D341Med (cell line): Measurements from ENCODE around the gene GOLGB1.
"Not testable (repeated sequence)": the region's sequence is repeated elsewhere in the genome, so short reads cannot be mapped to it uniquely, and the experiment has no call there.

Experiments used
- DNase-seq: peaks from one replicate; pipeline ENCODE4 v3.0.0; 2012; ENCODE audit warnings: low spot score

Gene GOLGB1, protein sequence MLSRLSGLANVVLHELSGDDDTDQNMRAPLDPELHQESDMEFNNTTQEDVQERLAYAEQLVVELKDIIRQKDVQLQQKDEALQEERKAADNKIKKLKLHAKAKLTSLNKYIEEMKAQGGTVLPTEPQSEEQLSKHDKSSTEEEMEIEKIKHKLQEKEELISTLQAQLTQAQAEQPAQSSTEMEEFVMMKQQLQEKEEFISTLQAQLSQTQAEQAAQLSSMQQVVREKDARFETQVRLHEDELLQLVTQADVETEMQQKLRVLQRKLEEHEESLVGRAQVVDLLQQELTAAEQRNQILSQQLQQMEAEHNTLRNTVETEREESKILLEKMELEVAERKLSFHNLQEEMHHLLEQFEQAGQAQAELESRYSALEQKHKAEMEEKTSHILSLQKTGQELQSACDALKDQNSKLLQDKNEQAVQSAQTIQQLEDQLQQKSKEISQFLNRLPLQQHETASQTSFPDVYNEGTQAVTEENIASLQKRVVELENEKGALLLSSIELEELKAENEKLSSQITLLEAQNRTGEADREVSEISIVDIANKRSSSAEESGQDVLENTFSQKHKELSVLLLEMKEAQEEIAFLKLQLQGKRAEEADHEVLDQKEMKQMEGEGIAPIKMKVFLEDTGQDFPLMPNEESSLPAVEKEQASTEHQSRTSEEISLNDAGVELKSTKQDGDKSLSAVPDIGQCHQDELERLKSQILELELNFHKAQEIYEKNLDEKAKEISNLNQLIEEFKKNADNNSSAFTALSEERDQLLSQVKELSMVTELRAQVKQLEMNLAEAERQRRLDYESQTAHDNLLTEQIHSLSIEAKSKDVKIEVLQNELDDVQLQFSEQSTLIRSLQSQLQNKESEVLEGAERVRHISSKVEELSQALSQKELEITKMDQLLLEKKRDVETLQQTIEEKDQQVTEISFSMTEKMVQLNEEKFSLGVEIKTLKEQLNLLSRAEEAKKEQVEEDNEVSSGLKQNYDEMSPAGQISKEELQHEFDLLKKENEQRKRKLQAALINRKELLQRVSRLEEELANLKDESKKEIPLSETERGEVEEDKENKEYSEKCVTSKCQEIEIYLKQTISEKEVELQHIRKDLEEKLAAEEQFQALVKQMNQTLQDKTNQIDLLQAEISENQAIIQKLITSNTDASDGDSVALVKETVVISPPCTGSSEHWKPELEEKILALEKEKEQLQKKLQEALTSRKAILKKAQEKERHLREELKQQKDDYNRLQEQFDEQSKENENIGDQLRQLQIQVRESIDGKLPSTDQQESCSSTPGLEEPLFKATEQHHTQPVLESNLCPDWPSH (N-terminal part only)

DNA sequence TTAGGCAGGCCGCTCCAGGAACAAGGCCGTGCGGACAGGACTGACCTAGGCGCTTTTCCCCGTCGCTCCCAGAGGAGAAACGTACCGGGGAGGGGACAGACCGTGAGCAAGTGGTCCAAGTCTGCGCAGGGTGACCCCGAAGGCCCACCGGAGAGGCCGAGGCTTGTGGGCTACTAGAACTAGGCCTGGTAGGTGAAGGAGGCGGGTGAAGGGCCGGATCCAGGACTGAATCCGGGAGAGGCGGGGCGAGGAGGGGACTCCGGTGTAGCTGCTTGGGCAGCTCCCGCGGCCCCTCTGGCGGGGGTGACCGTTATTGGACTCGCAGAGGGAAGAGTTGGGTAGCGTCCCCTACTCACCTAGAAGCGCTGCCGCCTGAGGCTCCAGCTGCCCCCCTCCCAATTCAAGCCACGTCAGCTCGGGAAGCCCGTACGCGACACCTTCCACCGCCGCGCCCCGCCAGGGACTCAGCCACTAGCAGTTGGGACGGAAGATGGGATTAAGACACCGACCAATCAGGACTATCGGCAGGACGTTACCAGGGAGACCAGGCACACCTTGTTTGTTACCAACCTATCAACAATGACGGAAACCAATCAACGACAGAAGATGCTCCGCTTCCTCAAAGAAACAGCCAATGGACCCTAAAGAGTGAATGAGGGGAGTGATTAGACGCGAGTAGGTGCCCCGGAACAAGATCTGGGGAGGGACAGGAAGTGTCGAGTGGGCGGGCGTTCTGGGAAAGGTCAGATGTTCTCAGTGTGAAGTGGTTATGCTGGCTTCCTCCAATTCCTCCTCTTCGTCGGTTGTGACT is at the start of gene GOLGB1:
Gene GOLGB1 (minus strand): TSS at position 466 of the 811 bp plus-strand sequence. CDS start 18,770 bp downstream, outside the sequence.
- DNase-seq, result peak; percentile 93

DNA sequence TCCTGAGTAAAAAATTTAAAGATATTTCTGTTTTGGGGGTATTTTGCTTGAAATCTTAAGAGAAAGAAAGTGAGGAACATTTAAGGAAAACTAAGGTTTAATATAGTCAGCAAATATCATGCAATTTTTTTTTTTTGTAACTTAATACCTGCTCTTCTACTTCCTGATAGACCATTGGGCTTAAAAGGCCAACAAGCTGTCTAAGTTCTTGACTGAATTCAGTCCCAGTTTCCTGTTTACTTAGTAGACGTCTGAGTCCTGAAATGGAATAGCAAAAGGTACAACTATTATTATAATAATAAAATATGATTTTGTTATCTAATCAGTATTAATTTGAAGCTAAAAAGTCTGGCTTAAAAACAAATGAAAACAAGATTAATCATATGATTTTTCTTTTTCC is 47.4 kb upstream of the GOLGB1 start:
- DNase-seq, result no peak

DNA sequence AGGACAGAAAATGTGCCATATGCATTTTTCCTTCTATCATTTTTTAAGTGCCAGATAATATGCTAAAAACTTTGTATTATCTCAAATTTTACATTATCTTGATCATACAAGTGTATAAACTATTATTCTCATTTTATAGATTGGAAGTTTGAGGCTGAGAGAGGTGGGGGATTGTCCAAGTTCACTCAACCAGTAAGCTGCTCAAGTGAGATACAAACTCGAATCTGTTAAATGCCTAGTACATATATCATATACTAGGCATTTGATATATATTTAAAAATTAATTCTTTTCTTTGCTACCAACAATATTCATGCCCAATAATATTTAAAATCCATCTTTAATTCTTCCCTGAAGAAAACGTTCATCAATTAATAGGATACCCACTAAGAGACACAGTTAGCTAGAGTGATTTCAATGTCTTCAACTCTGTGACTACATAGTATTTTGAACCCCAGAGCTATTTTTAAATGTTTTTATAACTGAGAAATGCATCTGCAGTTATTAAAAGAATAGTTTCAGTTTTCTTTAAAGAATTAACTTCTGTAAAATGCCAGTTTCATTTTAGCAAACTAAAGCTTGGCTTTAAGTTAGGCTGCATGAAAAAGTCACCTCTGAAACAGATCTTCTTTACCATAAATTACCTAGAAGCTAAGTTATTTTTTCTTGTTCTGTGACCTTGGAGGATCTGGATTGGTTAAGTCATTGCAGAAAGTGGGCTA is 44.9 kb upstream of the GOLGB1 start:
- no peak for DNase-seq

DNA sequence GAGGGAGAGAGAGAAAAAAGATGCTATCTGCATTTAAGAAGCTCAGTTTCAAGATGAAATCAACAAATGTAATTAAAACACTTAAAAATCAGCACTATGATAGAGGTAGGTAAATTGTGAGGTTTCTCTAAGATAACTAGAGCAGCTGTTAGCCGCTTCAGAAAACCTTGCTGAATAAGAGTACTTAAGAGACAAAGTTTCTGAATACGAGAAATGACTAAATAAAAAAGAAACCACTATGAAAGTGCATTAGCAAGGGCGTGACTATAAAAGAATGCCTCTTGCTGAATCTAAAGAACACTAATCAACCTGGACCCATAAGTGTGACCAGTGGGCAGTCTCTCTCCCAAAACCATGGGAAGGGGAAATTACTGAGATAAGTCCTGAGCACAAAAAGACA is 43.5 kb upstream of the GOLGB1 start:
- no peak for DNase-seq

DNA sequence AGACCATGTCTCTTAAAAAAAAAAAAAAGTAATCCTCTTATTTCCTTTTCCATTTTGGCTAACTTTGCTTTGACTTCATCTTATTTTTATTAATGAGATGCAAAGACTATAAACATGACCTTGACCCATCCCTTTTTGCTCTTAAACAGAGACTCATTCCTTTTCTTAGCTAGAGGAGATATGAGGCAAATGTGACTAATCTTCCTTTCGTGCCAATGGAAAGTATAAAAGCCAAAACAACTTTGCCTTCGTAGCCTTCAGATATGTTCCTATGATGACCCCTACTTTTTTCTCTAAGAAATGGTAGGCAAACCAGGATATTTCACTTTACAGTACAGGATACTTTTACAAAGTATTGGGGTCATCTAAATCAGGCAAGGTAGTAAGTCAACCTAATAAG is 36.9 kb upstream of the GOLGB1 start:
- no peak for DNase-seq

DNA sequence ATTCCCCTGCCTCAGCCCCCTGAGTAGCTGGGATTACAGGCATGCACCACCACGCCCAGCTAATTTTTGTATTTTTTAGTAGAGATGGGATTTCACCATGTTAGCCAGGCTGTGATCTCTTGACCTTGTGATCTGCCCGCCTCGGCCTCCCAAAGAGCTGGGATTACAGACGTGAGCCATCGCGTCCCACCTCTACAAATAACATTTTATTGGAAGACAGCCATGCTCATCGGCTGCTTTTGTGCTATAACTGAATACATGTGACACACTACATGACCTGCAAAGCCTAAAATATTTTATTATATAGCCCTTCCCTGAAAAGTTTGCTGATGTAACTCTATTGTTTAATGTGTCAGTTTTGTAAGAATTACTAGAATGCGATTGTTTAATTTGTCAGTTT is 33.2 kb upstream of the GOLGB1 start:
- DNase-seq, result not testable (repeated sequence)

DNA sequence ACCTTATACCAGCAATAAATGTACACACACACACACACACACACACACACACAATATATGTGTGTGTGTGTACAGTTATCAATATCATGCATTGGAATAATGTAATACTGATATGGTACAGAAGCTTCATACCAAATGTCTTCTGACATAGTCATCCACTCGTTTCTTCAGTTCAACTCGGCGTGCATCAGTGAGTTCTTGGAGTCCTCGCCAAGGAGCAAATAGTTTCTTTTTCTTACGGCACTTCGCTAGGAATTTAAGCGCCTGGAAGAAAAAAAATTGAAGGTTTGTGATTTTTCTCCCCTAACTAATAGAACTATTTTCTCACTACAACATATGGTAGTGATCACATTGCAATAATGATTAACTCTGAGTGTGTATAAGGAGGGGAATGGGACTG is 32.1 kb upstream of the GOLGB1 start:
- no peak for DNase-seq

DNA sequence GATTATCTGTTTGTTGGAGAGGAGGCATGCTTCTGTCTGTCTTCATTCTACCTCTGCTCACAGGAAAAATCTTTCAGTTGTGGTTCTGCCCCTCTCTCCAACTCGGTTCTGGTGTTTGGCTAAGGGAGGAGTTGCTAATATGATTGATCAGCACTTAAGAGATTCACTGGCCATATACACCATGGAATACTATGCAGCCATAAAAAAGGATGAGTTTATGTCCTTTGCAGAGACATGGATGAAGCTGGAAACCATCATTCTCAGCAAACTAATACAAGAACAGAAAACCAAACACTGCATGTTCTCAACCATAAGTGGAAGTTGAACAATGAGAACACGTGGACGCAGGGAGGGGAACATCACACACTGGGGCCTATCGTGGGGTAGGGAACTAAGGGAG is 25.6 kb upstream of the GOLGB1 start:
- not testable (repeated sequence) for DNase-seq

DNA sequence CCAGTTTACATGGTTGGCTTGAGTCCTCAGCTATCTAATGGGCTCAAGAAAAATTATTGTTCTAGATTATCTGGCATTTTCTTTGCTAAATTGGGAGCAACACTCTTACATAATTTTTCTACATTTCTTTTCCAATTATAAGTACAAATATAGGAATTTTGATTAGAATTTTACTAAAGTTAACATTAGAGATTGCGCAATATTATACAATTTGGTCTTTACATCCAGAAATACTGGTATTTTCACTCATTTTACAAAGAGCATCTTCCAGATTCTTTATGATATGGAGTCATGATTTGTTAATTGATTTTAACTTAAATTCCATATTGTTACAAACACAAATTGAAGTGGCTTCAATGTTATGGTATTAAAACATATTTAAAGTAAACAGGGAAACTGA is 19.7 kb upstream of the GOLGB1 start:
- no peak for DNase-seq

DNA sequence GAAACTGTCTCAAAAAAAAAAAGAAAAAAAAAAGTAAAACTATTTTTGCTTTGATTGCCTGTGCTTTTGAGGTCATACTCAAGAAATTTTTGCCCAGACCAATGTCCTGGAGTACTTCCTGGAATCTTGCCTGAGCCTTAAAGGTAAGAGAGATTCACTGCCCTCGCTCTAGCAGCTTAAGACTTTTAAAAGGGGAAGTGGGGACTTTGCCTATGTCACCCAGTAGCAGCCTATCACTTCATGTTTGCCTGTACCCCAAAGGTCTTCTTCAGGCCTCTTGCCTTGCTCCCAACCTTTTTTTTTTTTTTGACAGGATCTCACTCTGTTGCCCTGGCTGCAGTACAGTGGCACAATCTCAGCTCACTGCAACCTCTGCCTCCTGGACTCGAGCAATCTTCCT is 18.9 kb upstream of the GOLGB1 start:
- no peak for DNase-seq

DNA sequence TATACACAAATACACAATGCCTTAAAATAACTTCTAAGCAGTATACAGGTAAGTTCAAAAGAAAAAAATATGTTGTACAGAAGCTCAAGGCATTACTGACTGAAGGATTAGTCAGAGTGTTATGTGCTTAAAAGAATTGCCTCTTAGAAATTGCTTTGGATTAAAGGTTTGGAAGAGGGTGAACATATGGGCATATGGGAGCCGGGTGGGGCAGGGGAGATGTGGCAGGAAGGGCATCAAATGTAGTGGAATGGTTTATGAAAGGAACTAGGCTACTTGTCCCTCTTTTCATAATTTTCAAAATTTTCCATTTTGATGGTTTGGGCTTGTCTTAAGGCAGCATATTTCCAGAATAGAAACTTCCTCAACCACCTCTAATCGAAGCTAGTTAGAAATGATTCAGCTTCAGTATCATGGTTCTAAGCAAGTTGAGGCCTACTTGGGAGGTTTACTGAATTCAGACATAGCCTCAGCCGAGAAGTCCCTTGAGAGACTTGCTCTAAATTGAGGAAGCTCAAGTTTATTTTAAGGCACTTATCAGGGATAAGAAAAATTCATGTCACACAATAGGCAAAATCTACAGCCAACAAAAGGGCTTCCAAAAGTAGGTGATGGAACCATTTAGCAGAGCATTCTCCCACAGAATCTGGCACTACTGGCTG is 10.1 kb upstream of the GOLGB1 start:
- DNase-seq, result peak; percentile 68

DNA sequence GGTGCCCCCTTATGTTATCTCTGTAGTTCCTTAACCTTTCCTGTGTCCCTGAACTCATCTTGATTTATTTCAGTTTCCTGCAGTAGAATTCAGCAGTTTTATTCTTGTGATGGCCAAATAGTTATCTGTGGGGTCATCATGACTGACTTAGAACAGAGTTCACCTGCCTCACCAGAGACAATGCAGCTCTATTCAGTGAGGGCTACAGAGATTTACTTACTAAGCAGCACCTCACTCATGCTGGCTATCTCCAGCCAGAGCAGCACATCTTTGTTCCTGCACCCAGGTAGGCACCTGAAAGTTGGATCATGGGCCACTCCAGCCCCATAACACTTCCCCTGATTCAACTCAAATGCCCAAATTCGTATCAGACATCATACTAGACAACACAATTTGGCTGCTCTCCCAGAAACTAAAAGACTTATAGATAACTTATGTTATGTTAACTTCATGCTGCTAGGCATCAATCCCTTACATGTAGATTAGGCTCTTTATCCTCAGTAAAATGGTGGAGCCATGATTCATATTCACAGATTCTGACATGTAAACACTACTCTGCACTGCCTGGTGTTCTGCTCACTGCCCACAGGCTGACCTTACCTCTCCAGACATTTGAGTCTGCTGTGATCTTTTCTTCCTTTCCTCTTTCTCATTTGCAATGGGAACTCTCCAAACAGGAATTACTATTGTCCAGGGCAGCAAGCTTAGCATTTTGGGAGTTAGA is 9.3 kb upstream of the GOLGB1 start:
- DNase-seq, result no peak

DNA sequence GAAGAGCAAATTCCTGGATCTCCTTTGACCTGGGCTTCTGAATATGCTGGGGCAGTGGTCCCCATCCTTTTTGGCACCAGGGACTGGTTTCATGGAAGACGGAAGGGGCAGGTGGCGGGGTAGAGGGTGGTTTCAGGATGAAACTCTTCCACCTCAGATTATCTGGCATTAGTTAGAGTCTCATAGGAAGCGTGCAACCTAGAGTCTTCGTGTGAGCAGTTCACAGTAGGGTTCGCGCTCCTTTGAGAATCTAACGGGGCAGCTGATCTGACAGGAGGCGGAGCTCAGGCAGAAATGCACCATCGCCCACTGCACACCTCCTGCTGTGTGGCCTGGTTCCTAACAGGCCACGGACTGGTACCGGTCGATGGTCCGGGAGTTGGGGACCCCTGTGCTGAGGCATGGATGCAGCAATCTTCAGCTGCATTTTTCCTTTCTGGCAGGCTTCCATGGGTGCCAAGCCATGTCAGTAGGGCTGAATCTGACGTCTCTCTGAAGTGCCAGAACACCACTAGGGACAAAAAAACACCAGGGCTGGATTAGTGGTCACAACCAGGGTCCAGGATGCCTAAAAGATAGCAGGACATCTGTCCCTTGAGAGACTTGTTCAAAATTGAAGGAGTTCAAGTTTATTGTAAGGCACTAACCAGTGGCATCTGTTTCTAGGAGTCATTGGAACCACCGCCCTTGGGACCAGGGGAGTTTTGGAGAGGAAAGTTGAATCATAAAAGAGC is 8.4 kb upstream of the GOLGB1 start:
- no peak for DNase-seq

DNA sequence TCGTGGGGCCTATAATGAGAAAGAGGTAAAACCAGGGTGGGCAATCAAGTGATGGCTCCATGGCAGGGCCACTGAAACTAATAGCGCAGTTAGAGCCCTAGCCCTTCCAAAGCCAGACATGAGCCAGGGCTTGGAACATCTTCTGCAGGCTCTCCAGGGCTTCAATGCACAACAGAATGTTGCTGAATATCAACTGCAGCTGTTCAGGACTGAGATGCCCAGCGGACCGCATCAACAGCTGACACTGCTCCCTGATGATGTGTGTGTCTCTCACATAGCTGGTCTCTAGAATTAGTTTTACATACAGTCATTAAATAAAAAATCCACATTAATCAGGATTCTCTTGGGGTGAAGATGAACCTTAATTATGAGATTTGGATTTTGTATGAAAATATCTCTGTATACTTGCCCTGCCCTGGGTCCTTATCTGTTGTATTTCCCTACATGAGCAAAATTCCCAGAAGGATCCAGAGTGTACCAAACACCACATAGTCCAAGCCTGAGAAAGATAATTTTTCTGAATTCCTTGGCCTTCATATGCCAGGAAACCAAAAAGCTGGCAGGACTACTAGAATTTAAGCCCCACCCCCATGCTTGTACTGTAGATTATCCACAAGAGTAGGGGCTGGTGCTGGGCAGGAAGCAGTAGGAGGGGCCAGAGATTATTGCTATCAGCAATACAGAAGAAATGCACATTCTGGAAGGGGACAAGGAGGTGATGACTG is 7.7 kb upstream of the GOLGB1 start:
- DNase-seq, result peak; percentile 44

DNA sequence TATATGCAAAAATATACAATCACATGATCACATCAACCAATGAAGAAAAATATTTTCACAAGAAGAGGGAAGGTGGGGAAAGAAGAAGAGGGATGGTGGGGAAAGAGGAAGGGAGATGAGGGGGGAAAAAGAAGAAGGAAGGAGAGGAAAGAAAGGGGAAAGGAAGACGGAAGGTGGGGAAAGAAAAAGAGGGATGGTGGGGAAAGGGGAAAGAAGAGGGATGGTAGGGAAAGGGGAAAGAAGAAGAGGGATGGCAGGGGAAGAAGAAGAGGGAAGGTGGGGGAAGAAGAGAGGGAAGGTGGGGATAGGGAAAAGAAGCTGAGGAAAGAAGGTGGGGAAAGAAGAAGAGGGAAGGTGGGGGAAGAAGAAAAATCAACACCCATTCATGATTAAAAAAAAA is 3.2 kb upstream of the GOLGB1 start:
- no peak for DNase-seq

DNA sequence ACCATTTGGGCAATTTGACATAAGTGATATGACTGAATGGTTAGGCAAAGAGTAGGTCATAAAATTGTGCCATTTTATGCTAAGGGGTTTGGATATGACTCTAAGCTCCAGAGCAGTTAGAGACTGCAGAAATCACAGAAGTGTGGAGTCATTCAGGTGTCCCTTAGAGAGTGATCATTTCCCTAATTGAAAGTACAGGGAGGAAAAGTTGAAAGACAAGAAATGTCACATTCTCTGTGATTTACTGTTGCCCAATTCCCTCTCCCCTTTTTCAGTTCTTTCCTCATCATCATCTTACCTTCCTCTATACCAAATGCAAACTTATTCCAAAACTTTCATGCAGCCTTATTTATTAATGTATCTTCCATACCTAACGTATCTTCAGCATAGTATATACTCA is 2.7 kb upstream of the GOLGB1 start:
- DNase-seq, result no peak

DNA sequence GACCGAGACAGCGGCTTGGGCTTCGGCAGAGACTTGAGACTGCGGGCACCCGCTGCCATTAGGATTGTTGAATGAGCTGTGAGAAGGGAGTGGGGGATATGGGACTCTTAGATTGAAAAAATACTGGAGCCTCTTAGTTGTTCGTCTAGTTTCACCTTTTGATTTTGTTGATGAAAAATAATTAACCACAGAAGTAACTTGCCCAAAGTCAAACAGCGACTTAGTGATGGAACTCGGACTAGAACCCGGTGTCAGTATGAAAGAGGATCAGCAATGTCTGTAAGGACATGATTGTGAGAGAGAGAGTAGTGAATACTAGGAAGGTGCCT is 510 bp upstream of the GOLGB1 start:
- no peak for DNase-seq

DNA sequence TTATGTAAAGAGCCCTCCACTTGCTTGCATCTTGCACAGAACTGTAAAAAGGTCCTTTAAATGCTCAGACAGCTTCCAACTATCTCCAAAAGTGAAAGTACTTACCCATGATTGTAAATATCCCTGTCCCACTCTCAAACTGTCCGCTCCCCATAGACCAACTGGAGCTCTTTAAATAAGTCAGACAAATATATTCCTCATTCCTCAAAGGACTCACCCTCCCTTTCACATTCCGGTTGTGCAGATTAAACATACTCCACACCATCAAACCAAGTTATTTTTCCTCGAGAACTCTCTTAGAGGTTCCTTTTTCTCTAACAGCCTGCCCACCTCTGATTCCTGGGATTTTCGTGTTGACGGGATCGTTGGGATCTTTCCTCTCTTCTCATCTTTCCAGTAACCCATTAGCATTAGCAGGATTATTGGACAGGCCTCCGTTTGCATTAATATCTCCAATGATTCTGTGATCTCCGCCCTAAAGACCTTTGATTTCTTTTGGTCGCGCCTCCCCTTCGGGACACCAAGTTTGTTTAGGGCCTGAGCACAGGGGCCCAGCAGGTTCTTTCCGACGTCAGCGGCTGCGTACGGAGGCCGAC is 763 bp downstream of the GOLGB1 start:
- no peak for DNase-seq
